DND-41 (cell line): ENCODE data around the gene ZNF195.
"Not testable (repeated sequence)": the region's sequence is repeated elsewhere in the genome, so short reads cannot be mapped to it uniquely, and the experiment has no call there.

Experiments used
- ATAC-seq: fragments of 200-7000 bp; cut with Tn5 transposase; 3 replicates; pipeline ENCODE4 v1.9.1; 2021; ENCODE audit warnings: low read depth; ENCODE audit not compliant: insufficient read depth
- DNase-seq: peaks from one replicate; pipeline ENCODE4 v3.0.0-alpha.2; 2020
- H2AFZ ChIP-seq: 2 replicates; pipeline ENCODE4 v1.6.0; 2012; ENCODE audit warnings: low read depth, low read length
- H3K27ac ChIP-seq: 2 replicates; pipeline ENCODE4 v1.5.1; 2012; ENCODE audit warnings: low read length, inconsistent platforms
- H3K27me3 ChIP-seq: fragments of 200-600 bp; sonication (generic); 2 replicates; pipeline ENCODE4 v1.6.0; 2012; ENCODE audit warnings: low read length, mild to moderate bottlenecking, inconsistent platforms; ENCODE audit not compliant: insufficient read depth, poor library complexity
- H3K36me3 ChIP-seq: 2 replicates; pipeline ENCODE4 v1.5.1; 2012; ENCODE audit warnings: low read length, inconsistent platforms; ENCODE audit not compliant: insufficient read depth
- H3K4me1 ChIP-seq: 2 replicates; pipeline ENCODE4 v1.5.1; 2012; ENCODE audit warnings: mild to moderate bottlenecking, low read length; ENCODE audit not compliant: insufficient read depth
- H3K4me2 ChIP-seq: 2 replicates; pipeline ENCODE4 v1.6.0; 2012; ENCODE audit warnings: mild to moderate bottlenecking, moderate library complexity, low read length, inconsistent platforms; ENCODE audit not compliant: insufficient read depth
- H3K4me3 ChIP-seq, 2 experiments: fragments of 200-600 bp in 1 of 2; shearing (Covaris generic) in 1 of 2; 2 replicates each; pipeline ENCODE4 v1.5.1; 2012 to 2016; ENCODE audit warnings: inconsistent platforms in 2 of 2, low read length in 2 of 2, mild to moderate bottlenecking in 2 of 2, low read depth in 1 of 2, moderate library complexity in 1 of 2
- H3K79me2 ChIP-seq: 2 replicates; pipeline ENCODE4 v1.6.0; 2012; ENCODE audit warnings: low read length, inconsistent platforms; ENCODE audit not compliant: insufficient read depth
- H3K9ac ChIP-seq: 2 replicates; pipeline ENCODE4 v1.6.0; 2012; ENCODE audit warnings: low read depth, mild to moderate bottlenecking, inconsistent platforms, low read length, moderate library complexity
- H3K9me3 ChIP-seq: 2 replicates; pipeline ENCODE4 v1.5.1; 2012; ENCODE audit warnings: low read length, moderate library complexity, mild to moderate bottlenecking, inconsistent platforms; ENCODE audit not compliant: insufficient read depth, severe bottlenecking
- H4K20me1 ChIP-seq: 2 replicates; pipeline ENCODE4 v1.6.0; 2012; ENCODE audit warnings: low read length; ENCODE audit not compliant: insufficient read depth
- EZH2 ChIP-seq: IDR thresholded peaks from 3 replicates; pipeline ENCODE4 v1.6.1; 2012; ENCODE audit warnings: borderline replicate concordance, low read depth, mild to moderate bottlenecking, moderate library complexity, low read length, inconsistent platforms; ENCODE audit not compliant: severe bottlenecking
- TF ChIP-seq, protein P1 (sequence below): IDR thresholded peaks from 2 replicates; pipeline ENCODE4 v1.5.1; 2012; ENCODE audit warnings: borderline replicate concordance, low read length, moderate library complexity, mild to moderate bottlenecking; ENCODE audit not compliant: poor library complexity, severe bottlenecking; ENCODE audit errors: extremely low read depth

Gene ZNF195

DNA sequence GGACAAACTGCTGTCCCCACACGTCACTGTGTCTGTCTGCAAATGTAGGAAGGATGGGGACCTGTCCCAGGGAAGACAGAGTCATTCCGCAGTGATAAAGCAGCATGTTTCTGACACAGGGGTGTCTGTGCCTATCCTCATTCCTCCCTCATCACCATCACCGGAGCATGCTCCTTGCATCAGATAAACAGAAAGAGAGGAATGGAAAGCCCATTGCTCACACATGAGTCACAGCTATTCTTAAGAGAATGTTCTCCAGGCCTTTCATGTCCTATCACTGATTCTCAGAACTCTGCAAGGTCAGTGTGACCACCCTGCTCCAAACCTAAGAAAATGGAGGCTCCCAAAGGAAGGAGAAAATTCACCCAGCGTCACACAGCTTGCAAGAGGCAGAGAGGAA is 38.9 kb downstream of the ZNF195 start:
- H3K27ac ChIP-seq = no peak overlapping the region
- TF ChIP-seq, protein P1, sequence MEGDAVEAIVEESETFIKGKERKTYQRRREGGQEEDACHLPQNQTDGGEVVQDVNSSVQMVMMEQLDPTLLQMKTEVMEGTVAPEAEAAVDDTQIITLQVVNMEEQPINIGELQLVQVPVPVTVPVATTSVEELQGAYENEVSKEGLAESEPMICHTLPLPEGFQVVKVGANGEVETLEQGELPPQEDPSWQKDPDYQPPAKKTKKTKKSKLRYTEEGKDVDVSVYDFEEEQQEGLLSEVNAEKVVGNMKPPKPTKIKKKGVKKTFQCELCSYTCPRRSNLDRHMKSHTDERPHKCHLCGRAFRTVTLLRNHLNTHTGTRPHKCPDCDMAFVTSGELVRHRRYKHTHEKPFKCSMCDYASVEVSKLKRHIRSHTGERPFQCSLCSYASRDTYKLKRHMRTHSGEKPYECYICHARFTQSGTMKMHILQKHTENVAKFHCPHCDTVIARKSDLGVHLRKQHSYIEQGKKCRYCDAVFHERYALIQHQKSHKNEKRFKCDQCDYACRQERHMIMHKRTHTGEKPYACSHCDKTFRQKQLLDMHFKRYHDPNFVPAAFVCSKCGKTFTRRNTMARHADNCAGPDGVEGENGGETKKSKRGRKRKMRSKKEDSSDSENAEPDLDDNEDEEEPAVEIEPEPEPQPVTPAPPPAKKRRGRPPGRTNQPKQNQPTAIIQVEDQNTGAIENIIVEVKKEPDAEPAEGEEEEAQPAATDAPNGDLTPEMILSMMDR = no peak
- no peak for TF ChIP-seq EZH2
- no peaks in the 10 kb centered on the region for H3K9me3 ChIP-seq
- H3K9ac ChIP-seq = no peak overlapping the region
- H3K4me2 ChIP-seq = no peak overlapping the region
- H3K79me2 ChIP-seq = no peaks in the 10 kb centered on the region
- H3K4me1 ChIP-seq = no peaks in the 10 kb centered on the region
- no peak overlapping the region for H3K4me3 ChIP-seq
- no peaks in the 10 kb centered on the region for H3K27me3 ChIP-seq
- no peak overlapping the region for H2AFZ ChIP-seq
- H4K20me1 ChIP-seq = no peaks in the 10 kb centered on the region
- ATAC-seq = no peak
- no peak for DNase-seq
- H3K36me3 ChIP-seq = no peaks in the 10 kb centered on the region

DNA sequence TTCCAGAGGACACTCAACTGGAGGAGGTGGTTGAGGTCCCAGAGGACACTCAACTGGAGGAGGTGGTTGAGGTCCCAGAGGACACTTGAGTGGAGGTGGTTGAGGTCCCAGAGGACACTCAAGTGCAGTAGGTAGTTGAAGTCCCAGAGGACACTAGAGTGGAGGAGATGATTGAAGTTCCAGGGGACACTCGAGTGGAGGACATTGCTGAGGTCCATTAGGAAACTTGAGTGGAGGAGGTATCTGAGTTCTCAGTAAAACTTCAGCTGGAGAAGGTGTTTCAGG is 39.7 kb downstream of the ZNF195 start:
- Histone ChIP-seq H3K27ac (no peak overlapping the region), H3K9ac (no peak overlapping the region), H3K4me3 (no peak overlapping the region), H3K4me1 (no peaks in the 10 kb centered on the region), H3K36me3 (no peaks in the 10 kb centered on the region), H4K20me1 (no peaks in the 10 kb centered on the region), H3K4me2 (no peak overlapping the region), H3K9me3 (no peaks in the 10 kb centered on the region), H3K27me3 (no peaks in the 10 kb centered on the region), H2AFZ (no peak overlapping the region), H3K79me2 (no peaks in the 10 kb centered on the region)
- DNase-seq = no peak
- no peak for TF ChIP-seq EZH2
- TF ChIP-seq, protein P1 = no peak
- no peak for ATAC-seq

DNA sequence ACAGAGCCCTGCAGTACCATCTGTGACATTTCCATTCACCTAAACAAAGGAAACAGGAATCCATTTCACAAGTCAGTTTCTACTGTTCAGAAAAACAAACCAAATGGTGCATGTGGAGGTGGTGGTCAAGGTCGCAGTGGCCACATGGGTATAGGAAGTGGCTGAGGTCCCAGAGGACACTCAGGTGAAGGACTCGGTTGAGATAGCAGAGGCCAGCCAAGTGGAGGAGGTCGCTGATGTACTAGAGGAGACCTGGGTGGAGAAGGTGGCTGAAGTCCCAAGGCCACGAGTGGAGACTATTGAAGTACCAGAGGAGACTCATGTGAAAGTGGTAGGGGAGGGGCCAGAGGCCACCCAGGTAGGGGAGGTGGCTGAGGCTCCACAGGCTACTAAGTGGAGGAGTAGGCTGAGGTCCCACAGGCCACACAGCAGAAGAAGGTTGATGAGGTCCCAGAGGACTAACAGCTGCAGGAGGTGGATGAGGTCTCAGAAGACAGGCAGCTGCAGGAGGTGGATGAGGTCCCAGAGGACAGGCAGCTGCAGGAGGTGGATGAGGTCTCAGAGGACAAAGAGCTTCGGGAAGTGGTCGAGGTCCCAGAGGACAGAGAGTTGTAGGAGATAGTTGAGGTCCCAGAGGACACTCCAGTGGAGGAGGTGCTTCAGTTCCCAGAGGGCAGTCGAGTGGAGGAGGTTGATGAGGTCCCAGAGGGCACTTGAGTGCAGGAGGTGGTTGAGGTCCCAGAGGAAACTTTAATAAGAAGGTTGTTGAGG is 40.2 kb downstream of the ZNF195 start:
- no peaks in the 10 kb centered on the region for H4K20me1 ChIP-seq
- H3K9me3 ChIP-seq = no peaks in the 10 kb centered on the region
- no peak overlapping the region for H3K27ac ChIP-seq
- no peaks in the 10 kb centered on the region for H3K4me1 ChIP-seq
- no peak for TF ChIP-seq EZH2
- TF ChIP-seq, protein P1 = no peak
- no peak overlapping the region for H3K4me2 ChIP-seq
- no peaks in the 10 kb centered on the region for H3K79me2 ChIP-seq
- ATAC-seq (peak; percentile 33; the same call in 1 of the 3 replicates), DNase-seq (no peak)
- no peaks in the 10 kb centered on the region for H3K27me3 ChIP-seq
- H2AFZ ChIP-seq = no peak overlapping the region
- H3K9ac ChIP-seq = no peak overlapping the region
- H3K4me3 ChIP-seq = no peak overlapping the region
- H3K36me3 ChIP-seq = no peaks in the 10 kb centered on the region

DNA sequence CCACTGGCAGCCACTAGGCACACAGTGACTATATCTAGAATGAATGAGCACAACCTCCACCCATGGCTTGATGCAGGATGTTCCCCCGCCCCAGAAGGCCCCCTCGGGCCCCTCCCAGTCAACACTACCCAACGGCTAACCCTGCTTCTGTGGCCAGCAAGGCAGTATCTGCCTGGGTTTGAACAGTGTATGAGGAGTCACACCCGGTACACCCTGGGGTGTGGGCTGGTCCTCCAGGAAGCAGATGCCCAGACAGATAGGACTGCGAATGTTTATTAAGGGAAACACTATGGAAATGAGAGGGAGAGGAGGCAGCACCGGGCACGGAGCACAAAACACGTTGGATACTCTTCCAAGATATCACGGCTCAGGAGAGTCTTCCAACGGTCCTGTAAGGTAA is 42.5 kb downstream of the ZNF195 start:
- H3K4me3 ChIP-seq = not testable (repeated sequence)

DNA sequence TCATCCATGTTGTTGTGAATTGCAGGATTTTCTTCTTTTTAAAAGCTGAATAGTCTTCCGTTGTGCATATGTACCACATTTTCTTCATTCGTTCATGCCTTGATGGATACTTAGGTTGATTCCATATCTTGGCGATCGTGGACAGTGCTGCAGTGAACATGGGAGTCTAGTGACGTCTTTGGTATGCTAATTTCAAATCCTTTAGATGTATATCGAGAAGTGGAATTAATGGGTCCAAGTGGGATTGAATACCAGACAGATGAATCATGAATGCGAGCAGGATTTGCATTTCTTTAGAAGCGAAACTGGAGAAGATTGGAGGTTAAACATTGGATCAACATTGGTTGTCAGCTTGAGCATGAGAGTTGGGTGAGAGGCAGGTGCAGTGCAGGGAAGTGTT is 45.8 kb downstream of the ZNF195 start:
- H3K9me3 ChIP-seq, H3K9ac ChIP-seq, H3K4me1 ChIP-seq, H3K4me3 ChIP-seq, H4K20me1 ChIP-seq, H3K36me3 ChIP-seq, ATAC-seq, H3K79me2 ChIP-seq, H3K27me3 ChIP-seq, DNase-seq, H2AFZ ChIP-seq, H3K4me2 ChIP-seq, H3K27ac ChIP-seq: not testable (repeated sequence)

More for the DNA sequence above, 42.5 kb downstream of the ZNF195 start:
- H3K36me3 ChIP-seq, H4K20me1 ChIP-seq, H3K9me3 ChIP-seq, DNase-seq, H3K9ac ChIP-seq, ATAC-seq, H2AFZ ChIP-seq, H3K79me2 ChIP-seq, H3K4me2 ChIP-seq, H3K4me1 ChIP-seq, H3K27ac ChIP-seq, H3K27me3 ChIP-seq: not testable (repeated sequence)

DNA sequence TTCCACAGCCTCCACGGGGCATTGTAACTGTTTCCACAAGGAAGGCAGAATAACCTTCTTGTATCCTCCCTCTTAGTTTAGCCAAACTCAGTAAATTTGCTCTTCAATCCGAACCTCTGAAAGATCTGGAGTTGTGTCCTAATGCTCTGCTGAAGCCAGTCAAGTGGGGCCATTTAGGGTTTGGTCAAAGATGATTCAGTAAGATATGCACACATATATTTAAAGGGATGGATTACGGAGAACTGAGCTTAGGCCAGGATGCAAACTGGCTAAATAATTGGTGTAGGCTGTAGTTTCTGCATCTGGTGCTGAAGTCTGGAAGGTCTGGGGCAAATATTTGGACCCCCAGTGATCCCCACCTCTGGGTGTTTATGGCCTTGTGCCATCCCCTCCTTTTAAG is 47.9 kb downstream of the ZNF195 start:
- H3K4me1 ChIP-seq, H3K4me2 ChIP-seq, ATAC-seq, H3K79me2 ChIP-seq, H3K9me3 ChIP-seq, H3K9ac ChIP-seq, H2AFZ ChIP-seq, H3K36me3 ChIP-seq, H3K27ac ChIP-seq, H3K27me3 ChIP-seq, H3K4me3 ChIP-seq, DNase-seq, H4K20me1 ChIP-seq: not testable (repeated sequence)
